ENCODE data around the gene POC1B. TPM values are rescaled to one million over a fixed set of nuclear protein-coding genes. Genes with fewer than 3 reads are reported as not detected.
A peak's percentile ranks its signal among the peaks of the same experiment; 100 is the strongest.

The POC1B gene
- polyA plus RNA-seq, 1 donor (not counting 4 experiments of a cell fraction or from before 2014, with no cell fraction given): 16.4 TPM

DNA sequence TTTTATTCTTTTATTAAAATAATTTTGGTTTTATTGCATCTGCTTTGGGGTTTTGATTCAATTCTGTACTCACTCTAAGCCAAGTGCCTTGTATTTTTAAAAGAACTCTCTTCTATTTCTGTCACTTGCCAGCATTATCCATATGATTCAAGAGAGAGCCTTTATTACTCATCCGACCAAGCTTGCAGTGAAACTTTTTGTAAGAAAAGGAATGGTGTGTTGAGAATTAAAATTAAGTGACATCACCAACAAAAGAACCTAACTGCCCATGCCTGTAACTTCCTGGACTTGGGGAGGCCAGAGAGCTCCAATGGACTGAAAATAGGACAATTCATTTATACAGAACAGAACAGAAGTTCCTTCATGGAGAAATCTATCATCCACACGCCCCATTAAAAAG, 53.3 kb downstream of the POC1B start:
- Histone ChIP-seq H3K36me3 (ENCODE audit: control insufficient read depth in 2 of 2, extremely low read depth in 1 of 2, insufficient read depth in 2 of 2, low read length in 2 of 2) (no peaks in the 10 kb centered on the region), H3K9me1 (ENCODE audit: control insufficient read depth, extremely low read depth, insufficient read depth, low read length) (no peaks in the 10 kb centered on the region), H3K4me2 (ENCODE audit: control insufficient read depth, extremely low read depth, insufficient read depth, low read depth, low read length) (no peak overlapping the region), H2AFZ (ENCODE audit: control insufficient read depth, low read length) (no peak overlapping the region), H3K79me2 (ENCODE audit: control insufficient read depth, insufficient read depth, low read length) (no peaks in the 10 kb centered on the region), H4K20me1 (ENCODE audit: control insufficient read depth, extremely low read depth, insufficient read depth, low read length) (no peaks in the 10 kb centered on the region), H3K9me3 (ENCODE audit: control insufficient read depth, low read depth, low read length) (no peaks in the 10 kb centered on the region), H3K27ac (ENCODE audit: control insufficient read depth, insufficient read depth, low read length) (no peak overlapping the region), H3K9ac (ENCODE audit: control insufficient read depth, extremely low read depth, insufficient read depth, low read length) (no peak overlapping the region), H3K4me1 (ENCODE audit: control insufficient read depth, extremely low read depth, insufficient read depth, low read length) (peaks cover 18% of the 10 kb centered on the region), H3K4me3 (ENCODE audit: control insufficient read depth in 2 of 3, extremely low read depth in 1 of 3, insufficient read depth in 2 of 3, low read depth in 1 of 3, low read length in 3 of 3) (no peak overlapping the region), H3K27me3 (ENCODE audit: control insufficient read depth, extremely low read depth, insufficient read depth, low read length) (no peaks in the 10 kb centered on the region)
- dilution Hi-C loops (cut with MboI; ENCODE audit: extremely low pct_ligation_motif_present, low sequenced_read_pairs): loop anchor here (25.0 kb wide), 1 partner anchor 410 kb away; no protein-coding TSS in a partner anchor
- no peak for FAIRE-seq
- DNase-seq (ENCODE audit: low read depth, low spot score): no peak
- no peak for TF ChIP-seq EZH2 (IDR thresholded peaks at IDR 0.05; ENCODE audit: low read length)
- TF ChIP-seq, protein P1, sequence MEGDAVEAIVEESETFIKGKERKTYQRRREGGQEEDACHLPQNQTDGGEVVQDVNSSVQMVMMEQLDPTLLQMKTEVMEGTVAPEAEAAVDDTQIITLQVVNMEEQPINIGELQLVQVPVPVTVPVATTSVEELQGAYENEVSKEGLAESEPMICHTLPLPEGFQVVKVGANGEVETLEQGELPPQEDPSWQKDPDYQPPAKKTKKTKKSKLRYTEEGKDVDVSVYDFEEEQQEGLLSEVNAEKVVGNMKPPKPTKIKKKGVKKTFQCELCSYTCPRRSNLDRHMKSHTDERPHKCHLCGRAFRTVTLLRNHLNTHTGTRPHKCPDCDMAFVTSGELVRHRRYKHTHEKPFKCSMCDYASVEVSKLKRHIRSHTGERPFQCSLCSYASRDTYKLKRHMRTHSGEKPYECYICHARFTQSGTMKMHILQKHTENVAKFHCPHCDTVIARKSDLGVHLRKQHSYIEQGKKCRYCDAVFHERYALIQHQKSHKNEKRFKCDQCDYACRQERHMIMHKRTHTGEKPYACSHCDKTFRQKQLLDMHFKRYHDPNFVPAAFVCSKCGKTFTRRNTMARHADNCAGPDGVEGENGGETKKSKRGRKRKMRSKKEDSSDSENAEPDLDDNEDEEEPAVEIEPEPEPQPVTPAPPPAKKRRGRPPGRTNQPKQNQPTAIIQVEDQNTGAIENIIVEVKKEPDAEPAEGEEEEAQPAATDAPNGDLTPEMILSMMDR (optimal IDR thresholded peaks at IDR 0.05 in 1 of 3, IDR thresholded peaks at IDR 0.05 in 1 of 3, conservative IDR thresholded peaks at IDR 0.05 in 1 of 3; ENCODE audit: extremely low read depth in 1 of 3, insufficient read depth in 2 of 3, low read length in 3 of 3): no peak

GRCh38 chr12:89470741-89471509, 54.9 kb downstream of the POC1B start:
- H2AFZ ChIP-seq (ENCODE audit: control insufficient read depth, low read length): no peak overlapping the region
- no peak for TF ChIP-seq EZH2 (IDR thresholded peaks at IDR 0.05; ENCODE audit: low read length)
- TF ChIP-seq, protein P1 (optimal IDR thresholded peaks at IDR 0.05 in 1 of 3, IDR thresholded peaks at IDR 0.05 in 1 of 3, conservative IDR thresholded peaks at IDR 0.05 in 1 of 3; ENCODE audit: extremely low read depth in 1 of 3, insufficient read depth in 2 of 3, low read length in 3 of 3): peak; percentile 51 to 63 (median 62)
- no peak overlapping the region for H3K27ac ChIP-seq (ENCODE audit: control insufficient read depth, insufficient read depth, low read length)
- peak; percentile 29 for FAIRE-seq
- H3K4me2 ChIP-seq (ENCODE audit: control insufficient read depth, extremely low read depth, insufficient read depth, low read depth, low read length): no peak overlapping the region
- H3K27me3 ChIP-seq (ENCODE audit: control insufficient read depth, extremely low read depth, insufficient read depth, low read length): no peaks in the 10 kb centered on the region
- dilution Hi-C loops (cut with MboI; ENCODE audit: extremely low pct_ligation_motif_present, low sequenced_read_pairs): loop anchor here (25.0 kb wide), 1 partner anchor 409 kb away; no protein-coding TSS in a partner anchor
- H4K20me1 ChIP-seq (ENCODE audit: control insufficient read depth, extremely low read depth, insufficient read depth, low read length): no peaks in the 10 kb centered on the region
- no peak for DNase-seq (ENCODE audit: low read depth, low spot score)
- no peaks in the 10 kb centered on the region for H3K79me2 ChIP-seq (ENCODE audit: control insufficient read depth, insufficient read depth, low read length)
- no peaks in the 10 kb centered on the region for H3K9me3 ChIP-seq (ENCODE audit: control insufficient read depth, low read depth, low read length)
- no peak overlapping the region for H3K4me3 ChIP-seq (ENCODE audit: control insufficient read depth in 2 of 3, extremely low read depth in 1 of 3, insufficient read depth in 2 of 3, low read depth in 1 of 3, low read length in 3 of 3)
- peaks cover 0 to under 1% of the 10 kb centered on the region in 2 experiments for H3K36me3 ChIP-seq (ENCODE audit: control insufficient read depth in 2 of 2, extremely low read depth in 1 of 2, insufficient read depth in 2 of 2, low read length in 2 of 2)
- no peak overlapping the region for H3K9ac ChIP-seq (ENCODE audit: control insufficient read depth, extremely low read depth, insufficient read depth, low read length)
- H3K4me1 ChIP-seq (ENCODE audit: control insufficient read depth, extremely low read depth, insufficient read depth, low read length): peaks cover 18% of the 10 kb centered on the region
- H3K9me1 ChIP-seq (ENCODE audit: control insufficient read depth, extremely low read depth, insufficient read depth, low read length): no peaks in the 10 kb centered on the region

Data from keratinocyte (primary cell).